A549 treated with Hydrocortisone at 1 μM for 4 hours (cell line): ENCODE measurements around the gene SOX15. TPM values are rescaled to one million over a fixed set of nuclear protein-coding genes. Genes with fewer than 3 reads are reported as not detected.

Experiments
- total RNA-seq: library from RNA; stranded (reverse); fragments of 200-300 nt; extraction: Qiagen RNA extraction; gene quantifications from 5 replicates; pipeline ENCODE4 v1.2.3, GENCODE V29; 2022

Gene SOX15
- 0.16 to 0.36 TPM (median 0.25 TPM) in 5 replicates for total RNA-seq

GRCh38 chr17:7589891-7590691 lies at the start of gene SOX15:
Gene SOX15 (minus strand): TSS chr17:7590094. CDS start chr17:7589676, 418 bp downstream.

GRCh38 chr17:7629939-7630571 lies 40.2 kb upstream of the SOX15 start, which contains the start of gene SHBG:
Gene SHBG (plus strand): TSS chr17:7630135. CDS start chr17:7630173, 38 bp downstream.

GRCh38 chr17:7627250-7628121 lies 37.6 kb upstream of the SOX15 start, which contains the start of gene SAT2:
Gene SAT2 (minus strand): TSS chr17:7627821. CDS start chr17:7627635, 186 bp downstream.

GRCh38 chr17:7614425-7615264 lies 24.8 kb upstream of the SOX15 start, which contains the start of gene FXR2:
Gene FXR2 (minus strand): TSS chr17:7614897. CDS start chr17:7614532, 365 bp downstream.

GRCh38 chr17:7583253-7584109 lies 6.4 kb downstream of the SOX15 start, which contains the start of gene MPDU1:
Gene MPDU1 (plus strand): TSS chr17:7583852. CDS start chr17:7583863, 11 bp downstream.

GRCh38 chr17:7579001-7579833 lies 10.7 kb downstream of the SOX15 start, which contains the start of gene CD68:
Gene CD68 (plus strand): TSS chr17:7579638. CDS start chr17:7579678, 40 bp downstream.

GRCh38 chr17:7561589-7562207 lies 28.2 kb downstream of the SOX15 start, which contains the start of gene SENP3:
Gene SENP3 (plus strand): TSS chr17:7561919. CDS start chr17:7563077, 1,158 bp downstream.

GRCh38 chr17:7558544-7559319 lies 31.2 kb downstream of the SOX15 start, which contains the start of gene TNFSF13:
Gene TNFSF13 (plus strand): TSS chr17:7558750. CDS start chr17:7559040, 290 bp downstream.

GRCh38 chr17:7548585-7549400 lies 41.1 kb downstream of the SOX15 start, which contains the start of gene TNFSF12:
Gene TNFSF12 (plus strand): TSS chr17:7549058. CDS start chr17:7549154, 96 bp downstream.

Other genes with a start within 250 kb of the SOX15 start
- 10.5 to 13.8 TPM (median 12.9 TPM) in 5 replicates for gene KCTD11, start 237.9 kb downstream of the SOX15 start, total RNA-seq
- not detected in 5 replicates for gene TMEM95, start 234.9 kb downstream of the SOX15 start, total RNA-seq
- gene TNK1, start 209.0 kb downstream of the SOX15 start, total RNA-seq = 1.4 to 2.1 TPM (median 1.7 TPM) in 5 replicates
- 38.8 to 44.7 TPM (median 42.7 TPM) in 5 replicates for gene PLSCR3, start 195.6 kb downstream of the SOX15 start, total RNA-seq
- gene TMEM256, start 186.0 kb downstream of the SOX15 start, total RNA-seq = 171 to 224 TPM (median 215 TPM) in 5 replicates
- 12.7 to 19.0 TPM (median 15.5 TPM) in 5 replicates for gene NLGN2, start 182.2 kb downstream of the SOX15 start, total RNA-seq
- 0.08 to 0.13 TPM in 2 of 5 replicates, not detected in the others for gene SPEM1, start 169.8 kb downstream of the SOX15 start, total RNA-seq
- gene SPEM2, start 164.5 kb downstream of the SOX15 start, total RNA-seq = not detected in 5 replicates
- gene SPEM3, start 161.2 kb downstream of the SOX15 start, total RNA-seq = 0.02 to 0.03 TPM in 2 of 5 replicates, not detected in the others
- 10.1 to 14.8 TPM (median 13.3 TPM) in 5 replicates for gene TMEM102, start 154.7 kb downstream of the SOX15 start, total RNA-seq
- 0.93 to 1.1 TPM (median 1.0 TPM) in 5 replicates for gene FGF11, start 150.6 kb downstream of the SOX15 start, total RNA-seq
- gene CHRNB1, start 145.0 kb downstream of the SOX15 start, total RNA-seq = 7.0 to 11.7 TPM (median 9.1 TPM) in 5 replicates
- gene ZBTB4, start 110.5 kb downstream of the SOX15 start, total RNA-seq = 20.4 to 26.9 TPM (median 24.8 TPM) in 5 replicates
- not detected in 5 replicates for gene SLC35G6, start 108.6 kb downstream of the SOX15 start, total RNA-seq
- gene POLR2A, start 105.7 kb downstream of the SOX15 start, total RNA-seq = 70.3 to 86.1 TPM (median 78.6 TPM) in 5 replicates
- 9.9 to 13.2 TPM (median 11.0 TPM) in 5 replicates for gene TNFSF12, start 41.0 kb downstream of the SOX15 start, total RNA-seq
- 0.78 to 1.1 TPM (median 0.91 TPM) in 5 replicates for gene TNFSF13, start 31.3 kb downstream of the SOX15 start, total RNA-seq
- 88.8 to 103 TPM (median 95.8 TPM) in 5 replicates for gene SENP3, start 28.2 kb downstream of the SOX15 start, total RNA-seq
- gene CD68, start 10.5 kb downstream of the SOX15 start, total RNA-seq = 25.7 to 33.1 TPM (median 28.3 TPM) in 5 replicates
- 109 to 162 TPM (median 117 TPM) in 5 replicates for gene MPDU1, start 6.2 kb downstream of the SOX15 start, total RNA-seq
- 52.5 to 56.7 TPM (median 54.4 TPM) in 5 replicates for gene FXR2, start 24.8 kb upstream of the SOX15 start, total RNA-seq
- gene SAT2, start 37.7 kb upstream of the SOX15 start, total RNA-seq = 60.0 to 88.9 TPM (median 79.2 TPM) in 5 replicates
- gene SHBG, start 40.0 kb upstream of the SOX15 start, total RNA-seq = 0.35 to 0.85 TPM (median 0.60 TPM) in 5 replicates
- 0.15 to 0.37 TPM (median 0.27 TPM) in 5 replicates for gene ATP1B2, start 60.8 kb upstream of the SOX15 start, total RNA-seq
- gene TP53, start 97.4 kb upstream of the SOX15 start, total RNA-seq = 42.4 to 47.4 TPM (median 42.4 TPM) in 5 replicates
- gene WRAP53, start 98.4 kb upstream of the SOX15 start, total RNA-seq = 33.5 to 44.7 TPM (median 38.0 TPM) in 5 replicates
- gene EFNB3, start 115.1 kb upstream of the SOX15 start, total RNA-seq = 1.1 to 1.4 TPM (median 1.3 TPM) in 5 replicates
- gene DNAH2, start 127.7 kb upstream of the SOX15 start, total RNA-seq = 0.01 to 0.08 TPM (median 0.02 TPM) in 5 replicates
- gene KDM6B, start 244.1 kb upstream of the SOX15 start, total RNA-seq = 9.9 to 18.2 TPM (median 14.1 TPM) in 5 replicates